ENCODE measurements around the gene PAQR7. TPM values are rescaled to one million over a fixed set of nuclear protein-coding genes. Genes with fewer than 3 reads are reported as not detected.

The PAQR7 gene
- total and polyA plus RNA-seq, 8 donors = 3.2 to 13.0 (median 4.5) TPM

GRCh38 chr1:25881266-25881665 lies 5.8 kb upstream of the PAQR7 start:
- Histone ChIP-seq H3K36me3 (no peaks in the 10 kb centered on the region), H3K4me1 (peaks cover 18 to 20% (median 20%) of the 10 kb centered on the region in 3 donors), H3K27me3 (no peaks in the 10 kb centered on the region), H3K4me3 (no peak overlapping the region), H3K9me3 (no peaks in the 10 kb centered on the region), H3K27ac (no peak overlapping the region)
- intact Hi-C loops (cut with DNase I) = loop anchor here in 1 of 3 donors (10.0 kb wide), 1 partner anchor 124 kb away; no protein-coding TSS in a partner anchor
- DNase-seq = no peak
- 94 to 97% methylated on average over 11 of the region's 11 CpGs for WGBS, 2 donors
- ATAC-seq = no peak
- FAIRE-seq = no peak
- TF ChIP-seq CTCF (IDR thresholded peaks at IDR 0.05) = no peak

GRCh38 chr1:25880518-25880917 lies 5.0 kb upstream of the PAQR7 start:
- intact Hi-C loops (cut with DNase I) = loop anchor here in 1 of 3 donors (10.0 kb wide), 1 partner anchor 124 kb away; no protein-coding TSS in a partner anchor
- 91 to 95% methylated on average over 5 of the region's 5 CpGs for WGBS, 2 donors
- TF ChIP-seq CTCF (IDR thresholded peaks at IDR 0.05) = no peak
- FAIRE-seq (no peak), DNase-seq (no peak), ATAC-seq (no peak)
- no peak overlapping the region for H3K4me3 ChIP-seq
- peak overlapping the region in 2 of 4 donors; percentile 31 to 59 for H3K27ac ChIP-seq
- H3K36me3 ChIP-seq = no peaks in the 10 kb centered on the region
- H3K27me3 ChIP-seq = no peaks in the 10 kb centered on the region
- peaks cover 20 to 25% (median 25%) of the 10 kb centered on the region in 3 donors for H3K4me1 ChIP-seq
- H3K9me3 ChIP-seq = no peaks in the 10 kb centered on the region

- Histone ChIP-seq H3K4me3 (no peak overlapping the region), H3K4me1 (peaks cover 23 to 29% (median 26%) of the 10 kb centered on the region in 3 donors), H3K27ac (peak overlapping the region; percentile 11 to 66 (median 45)), H3K36me3 (no peaks in the 10 kb centered on the region), H3K27me3 (no peaks in the 10 kb centered on the region), H3K9me3 (no peaks in the 10 kb centered on the region)
- ATAC-seq = peak; percentile 66 to 76 (median 74)
- no peak for FAIRE-seq
- WGBS, 2 donors = 11 to 17% methylated on average over 2 of the region's 2 CpGs
- intact Hi-C loops (cut with DNase I) = loop anchor here in 1 of 3 donors (10.0 kb wide), 1 partner anchor 125 kb away; no protein-coding TSS in a partner anchor
- no peak for TF ChIP-seq CTCF (IDR thresholded peaks at IDR 0.05)
- peak in 5 of 6 donors; percentile 75 to 86 (median 80) for DNase-seq
Measured at GRCh38 chr1:25879675-25880074, 4.2 kb upstream of the PAQR7 start.

- Histone ChIP-seq H3K27me3 (no peaks in the 10 kb centered on the region), H3K36me3 (no peaks in the 10 kb centered on the region), H3K27ac (peak overlapping the region in 3 of 4 donors; percentile 12 to 66 (median 59)), H3K4me1 (peaks cover 27 to 35% (median 31%) of the 10 kb centered on the region in 3 donors), H3K9me3 (no peaks in the 10 kb centered on the region), H3K4me3 (no peak overlapping the region)
- FAIRE-seq = no peak
- WGBS, 2 donors = 45 to 49% methylated on average over 5 of the region's 5 CpGs
- TF ChIP-seq CTCF (IDR thresholded peaks at IDR 0.05) = no peak
- DNase-seq = no peak
- no peak for ATAC-seq
- intact Hi-C loops (cut with DNase I) = no loop called here
Measured at GRCh38 chr1:25878690-25879089, 3.2 kb upstream of the PAQR7 start.

- no peaks in the 10 kb centered on the region for H3K9me3 ChIP-seq
- TF ChIP-seq CTCF (IDR thresholded peaks at IDR 0.05) = no peak
- no peaks in the 10 kb centered on the region for H3K27me3 ChIP-seq
- H3K27ac ChIP-seq = no peak overlapping the region
- DNase-seq = no peak
- intact Hi-C loops (cut with DNase I) = no loop called here
- H3K36me3 ChIP-seq = no peaks in the 10 kb centered on the region
- FAIRE-seq = no peak
- H3K4me1 ChIP-seq = peaks cover 42 to 50% (median 47%) of the 10 kb centered on the region in 3 donors
- WGBS, 2 donors = 90 to 93% methylated on average over 2 of the region's 2 CpGs
- no peak overlapping the region for H3K4me3 ChIP-seq
- ATAC-seq = no peak
Measured at GRCh38 chr1:25877155-25877554, 1.6 kb upstream of the PAQR7 start.

Data from pancreas (tissue), 10 donors.